GM11168 (cell line): ENCODE results near the gene SPATA9.

Source experiments
- in situ Hi-C: fragments of 300-500 bp; cut with MboI; formaldehyde crosslinking; loops from one replicate; pipeline ENCODE4 v1.12.0; 2022; ENCODE audit warnings: low sequenced_read_pairs; ENCODE audit not compliant: unreplicated experiment

The SPATA9 gene

GRCh38 chr5:95621839-95622629 is 60.8 kb downstream of the SPATA9 start:
- in situ Hi-C loops: no loop called here

GRCh38 chr5:95620870-95621838 is 61.6 kb downstream of the SPATA9 start:
- in situ Hi-C loops: no loop called here

- in situ Hi-C loops: no loop called here
Measured at GRCh38 chr5:95620030-95620869, 62.5 kb downstream of the SPATA9 start, which contains the start of gene GPR150. Gene GPR150, plus strand, starts transcription at chr5:95620087. Its CDS starts 189 bp downstream, at chr5:95620276.

GRCh38 chr5:95619514-95620029 is 63.2 kb downstream of the SPATA9 start:
- in situ Hi-C loops: no loop called here

- in situ Hi-C loops: no loop called here
Measured at GRCh38 chr5:95619096-95619495, 63.7 kb downstream of the SPATA9 start.

GRCh38 chr5:95617057-95617456 is 65.7 kb downstream of the SPATA9 start:
- in situ Hi-C loops: no loop called here

- in situ Hi-C loops: no loop called here
Measured at GRCh38 chr5:95615164-95615467, 67.7 kb downstream of the SPATA9 start.

GRCh38 chr5:95613514-95613913 is 69.3 kb downstream of the SPATA9 start:
- in situ Hi-C loops: no loop called here

- in situ Hi-C loops: no loop called here
Measured at GRCh38 chr5:95611396-95611795, 71.4 kb downstream of the SPATA9 start.

- in situ Hi-C loops: no loop called here
Measured at GRCh38 chr5:95610546-95610945, 72.2 kb downstream of the SPATA9 start.

GRCh38 chr5:95609711-95610110 is 73.1 kb downstream of the SPATA9 start:
- in situ Hi-C loops: no loop called here
